Activated T-helper 1 cell treated with anti-CD3 and anti-CD28 coated beads, Interleukin-12 subunit alpha, Interleukin-12 subunit beta, Interleukin-2, Interleukin-4 antibody, amounts not matched to agents 30 ng/mL and 10 ng/mL and 1 ng/mL, durations not matched to agents 14 hours and 24 hours and 36 hours (primary cell): ENCODE measurements around the gene ZNF180. TPM values are rescaled to one million over a fixed set of nuclear protein-coding genes. Genes with fewer than 3 reads are reported as not detected.
"Not testable (repeated sequence)": the region's sequence is repeated elsewhere in the genome, so short reads cannot be mapped to it uniquely, and the experiment has no call there.

ENCODE experiments used
- DNase-seq: peaks from one replicate; pipeline ENCODE4 v3.0.0; 2021; ENCODE audit warnings: low spot score
- H3K27ac Mint-ChIP-seq: one replicate; pipeline ENCODE4 v1.8.0; 2021; ENCODE audit warnings: mild to moderate bottlenecking, mixed read lengths
- H3K27me3 Mint-ChIP-seq: one replicate; pipeline ENCODE4 v1.8.0; 2022; ENCODE audit warnings: mild to moderate bottlenecking, moderate library complexity, mixed read lengths; ENCODE audit not compliant: insufficient read depth
- H3K36me3 Mint-ChIP-seq: one replicate; pipeline ENCODE4 v1.8.0; 2021; ENCODE audit warnings: low read depth, mixed read lengths
- H3K4me1 Mint-ChIP-seq: one replicate; pipeline ENCODE4 v1.8.0; 2021; ENCODE audit warnings: low read depth, mixed read lengths
- H3K4me3 Mint-ChIP-seq: one replicate; pipeline ENCODE4 v1.8.0; 2021; ENCODE audit warnings: mild to moderate bottlenecking, moderate library complexity, mixed read lengths
- H3K9me3 Mint-ChIP-seq: one replicate; pipeline ENCODE4 v1.8.0; 2021; ENCODE audit warnings: mixed read lengths
- intact Hi-C: fragments of 100-400 bp; cut with micrococcal nuclease; formaldehyde crosslinking; loops from one replicate; pipeline ENCODE4 v1.15.1; 2024
- total RNA-seq: library from RNA; stranded (reverse); gene quantifications from 2 replicates; pipeline ENCODE4 v1.2.3, GENCODE V29; 2022

Gene ZNF180
- total RNA-seq, 1 donor from 2014 or later: 10.1 TPM

- no peak overlapping the region for H3K27ac Mint-ChIP-seq
- no peaks in the 10 kb centered on the region for H3K4me1 Mint-ChIP-seq
- intact Hi-C loops: no loop called here
- H3K27me3 Mint-ChIP-seq: no peaks in the 10 kb centered on the region
- H3K36me3 Mint-ChIP-seq: peaks cover 3% of the 10 kb centered on the region
- H3K4me3 Mint-ChIP-seq: no peak overlapping the region
- no peak for DNase-seq
- peaks cover 36% of the 10 kb centered on the region for H3K9me3 Mint-ChIP-seq
These were observed 25.6 kb upstream of the ZNF180 start for GRCh38 chr19:44525721-44526430.

- no peak overlapping the region for H3K27ac Mint-ChIP-seq
- H3K27me3 Mint-ChIP-seq: no peaks in the 10 kb centered on the region
- no peaks in the 10 kb centered on the region for H3K4me1 Mint-ChIP-seq
- H3K36me3 Mint-ChIP-seq: no peaks in the 10 kb centered on the region
- no peak overlapping the region for H3K4me3 Mint-ChIP-seq
- H3K9me3 Mint-ChIP-seq: peaks cover 8% of the 10 kb centered on the region
- no peak for DNase-seq
- intact Hi-C loops: no loop called here
These were observed 21.0 kb upstream of the ZNF180 start for GRCh38 chr19:44521370-44521769.

GRCh38 chr19:44517146-44517545, 16.8 kb upstream of the ZNF180 start:
- DNase-seq: no peak
- Mint-ChIP-seq H3K27me3 (no peaks in the 10 kb centered on the region), H3K9me3 (peaks cover 14% of the 10 kb centered on the region), H3K27ac (no peak overlapping the region), H3K36me3 (no peaks in the 10 kb centered on the region), H3K4me3 (no peak overlapping the region), H3K4me1 (no peaks in the 10 kb centered on the region)
- intact Hi-C loops: no loop called here

- no peak overlapping the region for H3K27ac Mint-ChIP-seq
- H3K36me3 Mint-ChIP-seq: no peaks in the 10 kb centered on the region
- peaks cover 19% of the 10 kb centered on the region for H3K9me3 Mint-ChIP-seq
- no peaks in the 10 kb centered on the region for H3K4me1 Mint-ChIP-seq
- no peak overlapping the region for H3K4me3 Mint-ChIP-seq
- no peak for DNase-seq
- intact Hi-C loops: no loop called here
- no peaks in the 10 kb centered on the region for H3K27me3 Mint-ChIP-seq
These were observed 15.6 kb upstream of the ZNF180 start for GRCh38 chr19:44515907-44516306.

- no peak overlapping the region for H3K27ac Mint-ChIP-seq
- intact Hi-C loops: no loop called here
- no peak for DNase-seq
- no peak overlapping the region for H3K4me3 Mint-ChIP-seq
- no peaks in the 10 kb centered on the region for H3K36me3 Mint-ChIP-seq
- H3K27me3 Mint-ChIP-seq: no peaks in the 10 kb centered on the region
- H3K4me1 Mint-ChIP-seq: no peaks in the 10 kb centered on the region
- H3K9me3 Mint-ChIP-seq: peaks cover 27% of the 10 kb centered on the region
These were observed 14.7 kb upstream of the ZNF180 start for GRCh38 chr19:44515031-44515430.

- DNase-seq: no peak
- no peaks in the 10 kb centered on the region for H3K27me3 Mint-ChIP-seq
- no peak overlapping the region for H3K27ac Mint-ChIP-seq
- H3K36me3 Mint-ChIP-seq: no peaks in the 10 kb centered on the region
- H3K4me1 Mint-ChIP-seq: no peaks in the 10 kb centered on the region
- no peak overlapping the region for H3K4me3 Mint-ChIP-seq
- intact Hi-C loops: no loop called here
- H3K9me3 Mint-ChIP-seq: peaks cover 46% of the 10 kb centered on the region
These were observed 12.3 kb upstream of the ZNF180 start for GRCh38 chr19:44512326-44513298.

- intact Hi-C loops: loop anchor here (10.0 kb wide), 1 partner anchor 485 kb away; the partner anchor contains the start of gene ZNF222
- no peak overlapping the region for H3K4me3 Mint-ChIP-seq
- no peaks in the 10 kb centered on the region for H3K4me1 Mint-ChIP-seq
- H3K27me3 Mint-ChIP-seq: no peaks in the 10 kb centered on the region
- H3K36me3 Mint-ChIP-seq: no peaks in the 10 kb centered on the region
- no peak overlapping the region for H3K27ac Mint-ChIP-seq
- H3K9me3 Mint-ChIP-seq: peaks cover 48% of the 10 kb centered on the region
- no peak for DNase-seq
These were observed 9.2 kb upstream of the ZNF180 start for GRCh38 chr19:44509478-44509877.

- H3K9me3 Mint-ChIP-seq: peaks cover 75% of the 10 kb centered on the region
- peaks cover 30% of the 10 kb centered on the region for H3K4me1 Mint-ChIP-seq
- peak overlapping the region; percentile 93 for H3K4me3 Mint-ChIP-seq
- peak overlapping the region; percentile 83 for H3K27ac Mint-ChIP-seq
- no peak for DNase-seq
- H3K27me3 Mint-ChIP-seq: no peaks in the 10 kb centered on the region
- intact Hi-C loops: no loop called here
- H3K36me3 Mint-ChIP-seq: peaks cover 56% of the 10 kb centered on the region
These were observed 763 bp downstream of the ZNF180 start for GRCh38 chr19:44499559-44499958.

GRCh38 chr19:44498988-44499387, 1.3 kb downstream of the ZNF180 start:
- H3K4me3 Mint-ChIP-seq: peak overlapping the region; percentile 93
- H3K27ac Mint-ChIP-seq: no peak overlapping the region
- peaks cover 62% of the 10 kb centered on the region for H3K36me3 Mint-ChIP-seq
- intact Hi-C loops: no loop called here
- peaks cover 76% of the 10 kb centered on the region for H3K9me3 Mint-ChIP-seq
- peaks cover 30% of the 10 kb centered on the region for H3K4me1 Mint-ChIP-seq
- no peaks in the 10 kb centered on the region for H3K27me3 Mint-ChIP-seq
- no peak for DNase-seq

GRCh38 chr19:44496711-44497110, 3.6 kb downstream of the ZNF180 start:
- Mint-ChIP-seq H3K4me3 (no peak overlapping the region), H3K4me1 (peaks cover 30% of the 10 kb centered on the region), H3K36me3 (peaks cover 85% of the 10 kb centered on the region), H3K27ac (no peak overlapping the region), H3K27me3 (no peaks in the 10 kb centered on the region), H3K9me3 (peaks cover 80% of the 10 kb centered on the region)
- DNase-seq: no peak
- intact Hi-C loops: no loop called here

GRCh38 chr19:44476559-44477408, 23.5 kb downstream of the ZNF180 start:
- no peaks in the 10 kb centered on the region for H3K27me3 Mint-ChIP-seq
- no peaks in the 10 kb centered on the region for H3K4me1 Mint-ChIP-seq
- no peak overlapping the region for H3K27ac Mint-ChIP-seq
- peaks cover 95% of the 10 kb centered on the region for H3K9me3 Mint-ChIP-seq
- H3K36me3 Mint-ChIP-seq: peaks cover 72% of the 10 kb centered on the region
- no peak for DNase-seq
- intact Hi-C loops: no loop called here
- H3K4me3 Mint-ChIP-seq: peak overlapping the region; percentile 4

GRCh38 chr19:44468730-44469129, 31.6 kb downstream of the ZNF180 start:
- H3K36me3 Mint-ChIP-seq: peaks cover 14% of the 10 kb centered on the region
- intact Hi-C loops, H3K4me3 Mint-ChIP-seq, H3K27me3 Mint-ChIP-seq, H3K4me1 Mint-ChIP-seq, H3K27ac Mint-ChIP-seq, DNase-seq: not testable (repeated sequence)
- H3K9me3 Mint-ChIP-seq: peaks cover 92% of the 10 kb centered on the region
